IPS-11a (cell line): ENCODE results near the gene SREBF1.
"Not testable (repeated sequence)": the region's sequence is repeated elsewhere in the genome, so short reads cannot be mapped to it uniquely, and the experiment has no call there.

ENCODE experiments used
- H3K4me3 ChIP-seq: one replicate; pipeline ENCODE4 v1.5.1; 2013; ENCODE audit warnings: low read depth, low read length, control low read depth

Gene SREBF1

DNA sequence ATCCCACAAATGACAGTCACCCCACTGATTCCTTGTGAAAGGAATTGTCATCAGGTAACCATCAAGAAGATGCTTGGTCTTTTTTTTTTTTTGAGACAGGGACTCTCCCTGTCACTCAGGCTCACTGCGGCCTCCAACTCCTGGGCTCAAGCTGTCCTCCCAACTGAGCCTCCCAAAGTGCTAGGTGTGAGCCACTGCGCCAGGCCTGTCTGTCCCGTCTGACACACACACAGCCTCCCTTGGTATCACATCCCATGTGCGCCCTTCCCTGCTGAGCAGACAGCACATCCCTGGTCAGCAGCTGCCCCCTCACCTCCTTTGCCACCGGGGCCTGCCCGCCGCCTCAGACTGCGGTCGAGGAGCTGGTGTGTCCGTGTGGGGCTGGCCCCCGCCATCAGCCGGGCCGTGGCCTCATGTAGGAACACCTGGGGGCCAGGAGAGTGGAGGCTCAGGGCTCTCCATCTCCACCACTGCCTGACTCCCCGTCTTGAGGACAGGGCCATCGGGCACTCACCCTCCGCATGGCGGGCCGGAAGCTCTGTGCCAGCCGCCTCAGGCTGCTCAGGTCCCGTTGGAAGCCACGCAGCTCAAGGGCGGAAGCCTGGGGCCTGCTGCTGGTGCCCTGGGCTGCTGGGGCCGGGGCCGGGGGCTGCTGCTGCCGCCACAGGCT is 23.6 kb downstream of the SREBF1 start:
- no peak overlapping the region for H3K4me3 ChIP-seq

DNA sequence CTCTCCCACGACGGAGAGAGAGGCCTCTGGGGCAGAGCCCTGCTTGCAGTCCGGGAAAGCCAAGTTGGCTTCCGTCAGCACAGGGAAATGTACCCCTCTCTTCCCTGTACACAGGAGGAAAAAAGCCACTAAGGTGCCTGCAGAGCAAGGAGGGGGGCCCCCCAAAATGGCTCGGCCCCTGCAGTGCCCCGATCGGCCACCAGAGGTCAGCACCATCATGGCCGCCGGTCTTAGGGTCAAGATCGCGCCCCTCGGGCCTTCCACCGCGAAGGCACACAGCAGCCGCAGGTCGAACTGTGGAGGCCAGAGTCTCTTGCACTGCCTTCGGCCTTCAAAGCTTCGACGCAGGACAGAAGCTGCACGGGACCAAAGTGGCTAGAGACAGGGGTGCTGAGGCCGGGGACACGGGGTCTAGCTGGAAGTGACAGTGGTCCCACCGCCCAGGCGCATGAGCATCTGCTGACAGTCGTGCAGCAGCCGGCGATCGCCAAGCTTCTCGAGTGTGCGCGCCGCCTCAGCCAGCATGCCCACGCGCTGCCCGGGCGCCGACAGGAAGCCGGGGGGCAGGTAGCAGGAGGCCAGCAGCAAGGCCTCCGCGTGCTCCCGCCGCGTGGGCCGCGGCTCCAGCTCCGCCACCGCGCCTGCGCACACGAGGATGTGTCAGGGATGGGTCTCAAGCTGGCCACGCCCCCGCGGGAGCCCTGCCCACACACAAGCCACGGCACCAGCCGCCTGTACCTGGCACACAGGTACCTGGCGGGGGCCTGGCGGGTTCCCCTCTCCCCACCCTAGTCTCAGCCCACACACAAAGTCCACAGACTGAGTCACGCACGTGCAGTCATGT is 24.4 kb downstream of the SREBF1 start:
- H3K4me3 ChIP-seq, result no peak overlapping the region

DNA sequence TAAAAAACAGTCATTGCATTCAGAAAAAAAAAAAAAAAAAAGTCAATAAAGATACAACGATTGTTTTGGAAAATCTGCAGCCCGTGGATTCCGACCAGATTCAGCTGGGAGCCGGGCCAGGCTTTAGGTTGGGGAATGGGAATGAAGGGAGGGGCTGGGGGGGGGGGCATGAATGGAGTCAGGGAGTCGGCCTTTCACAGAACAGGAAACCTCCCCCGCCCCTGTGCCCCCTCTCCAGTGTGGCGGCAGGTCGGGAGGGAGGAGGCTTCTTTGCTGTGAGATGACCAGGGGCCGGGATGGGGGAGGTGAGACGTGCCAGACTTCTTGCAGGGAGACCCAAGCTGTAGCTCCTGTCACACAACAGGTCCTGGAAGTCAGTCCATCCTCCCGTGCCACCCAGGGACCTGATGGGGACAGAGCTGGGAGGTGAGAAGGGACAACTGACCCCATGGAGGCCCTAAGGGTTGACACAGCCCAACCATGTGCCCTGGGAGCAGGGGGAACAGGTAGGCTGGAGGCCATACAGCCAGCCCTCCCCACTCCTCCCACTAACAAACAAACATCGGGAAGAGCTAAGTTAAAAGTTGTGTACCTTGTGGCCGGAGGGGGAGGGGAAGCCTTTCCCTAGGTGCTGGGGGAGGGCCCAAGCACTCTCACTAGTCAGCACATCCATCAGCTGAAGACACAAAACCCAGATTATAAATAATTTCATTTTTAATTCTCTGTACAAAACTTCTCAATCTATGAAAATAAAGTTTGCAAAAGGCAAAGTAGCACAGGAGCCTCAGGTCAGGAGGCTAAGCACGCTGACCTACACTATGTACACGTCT is 25.2 kb downstream of the SREBF1 start:
- H3K4me3 ChIP-seq, result no peak overlapping the region

DNA sequence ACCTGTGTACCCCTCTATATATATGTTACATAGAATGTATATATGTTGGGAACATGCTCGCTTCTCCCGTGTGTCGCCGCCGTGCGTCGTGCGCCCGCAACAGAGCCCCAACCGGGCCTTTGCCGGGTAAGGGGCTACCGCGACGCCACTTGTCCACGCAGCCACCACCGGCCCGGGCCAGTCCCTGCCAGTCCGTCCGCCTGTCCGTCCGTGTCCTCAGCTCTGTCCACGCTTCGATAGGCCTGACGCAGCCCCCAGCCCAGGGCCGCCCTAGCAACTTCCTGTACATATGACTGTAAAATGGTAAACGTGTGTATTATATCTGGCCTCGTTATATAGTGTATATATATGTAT is 25.9 kb downstream of the SREBF1 start:
- H3K4me3 ChIP-seq, result peak overlapping the region; percentile 24

DNA sequence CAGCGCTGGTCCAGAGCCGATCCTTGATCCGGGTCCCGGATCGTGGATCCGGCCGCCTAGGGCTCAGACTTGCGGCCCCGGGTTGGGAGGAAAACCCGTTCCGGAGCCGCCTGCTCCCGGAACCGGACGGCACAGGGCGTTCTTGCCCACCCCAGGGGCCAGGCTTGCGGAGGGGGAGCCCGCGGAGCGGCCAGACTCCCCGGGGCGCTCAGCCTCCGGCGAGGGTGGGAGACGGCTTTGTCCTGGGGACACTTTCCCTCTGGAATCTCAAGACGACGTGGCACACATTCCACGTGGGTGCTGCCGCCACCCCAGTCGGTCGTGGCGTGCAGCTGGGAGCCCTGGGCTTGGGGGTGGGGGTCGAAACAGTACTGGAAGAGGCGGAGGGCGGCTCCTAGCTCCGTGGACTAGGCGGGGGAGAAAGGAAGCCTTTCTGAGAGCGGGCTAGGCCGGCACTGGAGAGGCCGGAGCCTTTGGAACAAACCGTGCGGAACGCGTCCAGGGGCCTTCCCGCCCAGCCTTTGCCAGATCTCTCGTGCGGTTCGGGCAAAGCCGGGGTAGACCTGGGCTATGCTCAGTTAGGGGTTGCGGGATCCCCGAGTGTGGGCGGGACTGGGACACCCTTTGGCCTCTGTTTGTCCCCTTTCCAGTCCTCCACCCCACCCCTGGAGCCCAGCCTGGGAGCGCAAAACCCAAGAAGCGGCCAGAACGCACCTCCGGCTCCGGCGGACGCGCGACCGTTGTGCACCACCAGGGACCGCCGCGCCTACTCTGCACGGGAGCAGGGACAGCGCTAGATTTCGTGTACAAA is 26.5 kb downstream of the SREBF1 start:
- peak overlapping the region; percentile 24 for H3K4me3 ChIP-seq

DNA sequence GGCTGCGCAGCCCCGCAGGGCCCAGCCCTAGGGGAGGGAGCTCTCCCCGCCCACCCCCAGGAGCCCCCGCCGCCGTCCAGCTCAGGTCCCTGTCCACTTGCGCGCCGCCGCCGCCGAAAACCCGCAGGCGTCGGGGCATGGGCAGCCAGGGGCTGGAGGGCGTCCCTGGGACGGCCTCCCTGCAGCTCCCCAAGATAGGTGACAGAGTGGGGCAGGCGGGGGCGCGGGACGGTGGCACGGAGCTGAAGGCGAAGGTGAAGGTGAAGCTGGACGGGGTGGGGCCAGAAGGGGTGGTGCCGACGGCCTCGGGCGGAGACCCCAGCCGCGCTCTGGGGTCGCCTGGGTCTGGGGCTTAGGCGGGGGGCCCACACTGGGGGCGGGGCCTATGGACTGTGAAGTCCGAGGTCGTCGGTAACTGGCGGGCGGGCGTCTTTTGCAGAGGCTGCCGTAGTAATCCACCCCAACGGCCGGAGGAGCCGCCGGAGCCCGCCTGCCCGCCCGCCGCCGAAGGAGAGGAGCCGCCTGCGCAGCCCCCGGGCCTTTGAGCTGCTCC is 27.2 kb downstream of the SREBF1 start:
- H3K4me3 ChIP-seq, result no peak overlapping the region

DNA sequence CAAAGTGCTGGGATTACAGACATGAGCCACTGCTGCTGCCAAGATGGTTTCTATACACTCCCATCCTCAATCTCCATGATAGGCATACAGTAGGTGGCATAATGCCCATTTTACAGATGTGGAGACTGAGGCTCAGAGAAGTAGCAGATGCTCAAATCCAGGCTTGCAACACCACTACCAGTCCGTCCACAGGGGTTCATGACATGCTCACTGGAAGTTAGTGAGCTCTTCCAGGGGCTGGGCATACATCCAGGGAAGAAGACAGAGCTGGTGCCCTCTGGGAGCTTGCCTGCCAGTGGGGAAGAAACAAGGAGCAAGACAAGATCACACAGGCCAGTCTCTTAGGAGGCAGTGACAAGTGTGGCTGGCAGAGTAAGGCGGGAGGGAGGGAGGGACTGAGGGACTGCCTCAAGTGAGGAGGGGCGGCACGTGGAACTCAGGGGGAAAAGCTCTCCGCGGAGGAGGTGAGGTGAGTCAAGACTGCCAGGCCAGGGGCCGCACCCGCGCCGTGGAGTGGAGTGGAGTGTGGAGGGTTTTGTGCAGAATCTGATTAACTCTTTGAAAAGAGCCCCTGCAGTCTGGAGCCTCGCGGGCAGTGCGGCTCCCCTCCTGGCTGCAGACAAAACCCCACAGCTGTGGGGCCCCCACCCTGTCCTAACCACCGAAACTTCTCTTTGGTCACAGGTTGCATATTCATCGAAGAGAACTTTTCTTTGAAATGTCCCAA is 27.9 kb downstream of the SREBF1 start:
- H3K4me3 ChIP-seq, result no peak overlapping the region

DNA sequence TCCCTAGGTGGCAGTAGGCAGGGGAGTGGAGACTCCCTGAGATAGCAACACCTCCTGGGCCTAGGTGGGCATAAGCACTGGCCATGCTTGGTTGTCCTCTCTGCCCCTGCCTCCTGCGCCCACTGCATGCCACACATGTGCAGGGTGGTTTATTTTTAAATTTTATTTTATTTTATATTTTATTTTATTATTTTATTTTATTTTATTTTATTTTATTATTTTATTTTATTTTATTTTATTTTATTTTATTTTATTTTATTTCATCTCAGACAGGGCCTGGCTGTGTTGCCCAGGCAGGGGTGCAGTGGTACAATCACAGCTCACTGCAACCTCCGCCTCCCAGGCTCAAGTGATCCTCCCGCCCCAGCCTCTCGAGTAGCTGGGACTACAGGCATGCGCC is 28.6 kb downstream of the SREBF1 start:
- H3K4me3 ChIP-seq, result not testable (repeated sequence)

DNA sequence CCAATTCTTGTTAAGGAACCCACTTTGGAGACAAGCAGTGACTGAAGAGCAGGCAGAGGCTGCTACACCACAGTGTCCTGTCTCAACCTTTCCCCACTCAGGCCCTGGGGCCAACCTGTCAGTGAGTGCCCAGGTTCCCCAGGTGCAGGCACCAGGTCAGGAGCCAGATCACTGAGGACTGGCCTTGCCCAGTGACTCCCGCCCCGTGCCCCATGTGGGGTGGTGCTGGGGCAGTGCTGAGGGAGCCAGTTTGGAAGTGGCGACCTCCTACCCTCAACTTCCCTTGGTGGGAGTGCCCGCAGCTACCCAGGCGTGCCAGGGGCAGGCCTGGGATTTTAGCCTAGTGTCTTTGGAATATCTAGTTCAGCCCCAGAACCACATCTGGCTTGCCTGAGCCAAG is 29.3 kb downstream of the SREBF1 start:
- no peak overlapping the region for H3K4me3 ChIP-seq

DNA sequence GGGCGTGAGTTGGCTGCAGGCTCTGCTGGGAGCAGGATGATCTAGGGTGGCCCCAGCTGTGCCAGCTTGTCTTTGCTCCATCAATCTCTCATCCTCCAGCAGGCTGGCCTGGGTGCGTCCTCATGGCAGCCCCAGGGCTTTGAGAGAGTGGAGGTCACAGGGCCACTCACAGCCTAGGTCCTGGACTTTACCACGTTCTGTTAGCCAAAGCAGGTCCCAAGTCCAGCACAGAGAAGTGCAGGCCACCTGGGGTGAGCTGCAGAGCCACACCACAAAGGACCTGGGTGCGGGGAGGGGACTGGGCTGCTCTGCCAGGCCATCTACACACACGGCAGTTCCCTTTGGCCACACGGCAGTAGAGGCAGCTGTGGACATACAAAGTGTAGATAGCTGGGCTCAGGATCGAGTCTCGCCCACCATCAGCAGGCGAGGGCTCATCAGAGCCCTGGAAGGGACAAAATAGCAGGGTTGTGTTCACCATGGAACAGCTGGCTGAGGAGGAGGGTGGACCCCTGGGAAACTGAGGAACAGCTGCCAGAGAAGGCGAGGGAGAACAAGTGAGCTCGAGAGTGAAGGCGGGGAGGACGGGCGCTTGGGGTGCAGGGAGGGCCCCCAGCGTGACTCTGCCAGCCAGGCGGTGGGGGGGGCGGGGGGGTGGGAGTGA is 30.0 kb downstream of the SREBF1 start:
- no peak overlapping the region for H3K4me3 ChIP-seq

DNA sequence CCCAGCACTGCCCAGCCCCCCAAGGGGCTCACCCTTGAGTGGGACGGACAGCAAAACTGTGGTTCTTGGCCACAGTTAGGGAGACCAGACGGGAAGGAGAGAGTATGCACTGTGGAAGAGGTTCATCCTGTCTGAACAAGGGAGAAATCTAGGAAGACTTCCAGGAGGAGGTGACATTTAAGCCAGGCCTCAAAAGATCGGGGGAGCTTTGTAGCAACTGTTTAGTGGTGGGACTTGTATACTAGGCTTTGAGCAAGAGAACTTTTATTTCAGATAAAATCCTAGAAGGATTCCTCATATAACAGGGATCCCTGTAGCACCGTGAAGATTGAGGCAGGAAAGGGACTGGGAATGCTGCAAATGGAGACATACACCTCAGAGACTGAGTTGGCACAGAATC is 30.8 kb downstream of the SREBF1 start:
- H3K4me3 ChIP-seq, result no peak overlapping the region

DNA sequence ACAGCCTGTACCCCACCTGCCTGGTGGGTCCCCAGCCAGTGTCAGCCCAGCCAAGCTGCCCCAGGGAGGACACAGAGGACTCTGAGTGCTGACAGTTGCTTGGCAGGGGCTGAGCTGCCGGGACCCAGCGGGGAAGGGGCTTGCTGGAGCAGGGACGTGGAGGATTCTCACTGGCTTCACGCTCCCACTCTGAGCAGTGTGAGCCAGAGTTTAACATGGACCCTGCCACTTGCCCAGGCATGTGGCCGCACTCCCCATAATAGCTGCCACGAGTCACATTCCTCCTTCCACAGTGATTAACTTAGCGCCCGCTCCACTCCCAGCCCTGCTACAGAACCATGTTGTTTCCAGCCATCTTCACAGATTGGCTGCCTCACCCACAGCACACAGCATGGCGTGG is 31.2 kb downstream of the SREBF1 start:
- no peak overlapping the region for H3K4me3 ChIP-seq

DNA sequence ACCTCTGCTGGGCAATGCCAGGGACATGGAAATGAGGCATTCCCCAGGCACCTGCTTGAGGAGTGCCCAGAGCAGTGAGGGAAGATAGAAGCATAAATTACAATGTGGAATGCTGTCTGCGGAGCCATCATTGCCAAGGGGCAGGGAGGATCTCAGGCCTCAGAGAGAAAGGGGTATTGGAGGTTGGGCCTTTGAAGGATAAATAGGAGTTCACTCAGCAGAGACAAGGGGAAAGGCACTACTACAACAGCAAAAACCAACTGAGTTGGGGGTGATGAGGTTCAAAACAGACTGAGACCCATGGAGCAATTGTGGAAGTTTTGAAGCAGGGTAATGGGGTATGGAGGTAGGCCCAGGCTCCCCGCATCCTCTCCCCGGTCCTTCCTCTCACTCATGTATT is 32.8 kb downstream of the SREBF1 start:
- H3K4me3 ChIP-seq, result no peak overlapping the region

DNA sequence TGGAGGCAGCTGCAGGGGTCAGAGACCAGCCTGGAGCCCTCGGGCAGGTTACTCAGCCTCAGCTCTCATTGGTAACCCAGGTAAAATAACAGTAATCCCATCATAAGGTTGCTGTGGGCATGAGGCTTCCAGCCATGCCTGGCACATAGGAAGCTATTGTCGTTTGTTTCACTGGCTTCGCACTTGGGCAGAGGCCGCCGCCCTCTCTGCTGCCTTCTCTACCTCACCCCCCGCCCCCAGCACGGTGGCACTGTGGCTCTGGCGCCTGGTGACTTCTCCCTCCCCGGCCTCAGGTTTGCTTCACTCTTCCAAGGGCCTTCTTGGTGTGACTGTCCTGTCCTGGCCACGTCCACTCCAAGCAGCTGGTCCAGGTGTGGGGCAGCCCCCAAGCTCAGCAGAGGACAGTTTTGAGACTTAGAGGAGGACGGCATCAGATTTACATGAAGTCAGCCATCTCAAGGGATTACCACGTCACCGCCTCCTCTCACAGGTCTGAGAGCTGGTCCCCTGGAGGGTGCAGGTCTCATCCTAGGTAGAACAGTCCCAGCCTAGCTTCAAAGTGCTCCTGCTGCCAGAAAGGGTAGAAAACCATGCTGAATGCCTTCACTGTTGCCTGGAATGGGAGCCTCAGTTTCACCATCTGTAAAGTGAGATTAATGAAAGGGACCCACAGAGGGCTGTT is 34.8 kb downstream of the SREBF1 start:
- no peak overlapping the region for H3K4me3 ChIP-seq

DNA sequence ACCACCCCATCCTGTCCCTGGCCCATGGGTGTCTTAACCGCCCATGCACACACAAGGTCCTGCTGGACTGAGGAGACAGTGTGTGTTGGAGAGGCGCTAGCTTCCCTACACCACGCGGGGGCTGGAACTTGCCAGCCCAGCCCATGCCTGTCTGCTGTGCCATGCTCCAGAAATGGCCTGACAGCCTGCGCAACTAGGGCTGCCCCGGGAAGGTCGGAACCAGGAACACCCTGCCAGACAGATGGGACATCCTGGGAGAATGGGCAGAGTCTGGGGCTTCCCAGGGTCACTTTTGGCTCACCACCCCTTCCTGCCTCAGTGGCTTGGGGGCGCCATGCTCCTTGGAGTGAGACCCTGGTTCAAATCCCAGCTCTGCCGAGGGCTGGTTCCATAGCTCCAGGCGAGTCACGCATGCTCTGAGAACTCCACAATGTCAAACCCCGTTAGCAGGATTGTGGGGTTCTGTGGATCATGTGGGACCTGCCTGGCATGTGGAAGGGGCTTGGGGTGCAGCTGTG is 36.2 kb downstream of the SREBF1 start:
- H3K4me3 ChIP-seq, result no peak overlapping the region

DNA sequence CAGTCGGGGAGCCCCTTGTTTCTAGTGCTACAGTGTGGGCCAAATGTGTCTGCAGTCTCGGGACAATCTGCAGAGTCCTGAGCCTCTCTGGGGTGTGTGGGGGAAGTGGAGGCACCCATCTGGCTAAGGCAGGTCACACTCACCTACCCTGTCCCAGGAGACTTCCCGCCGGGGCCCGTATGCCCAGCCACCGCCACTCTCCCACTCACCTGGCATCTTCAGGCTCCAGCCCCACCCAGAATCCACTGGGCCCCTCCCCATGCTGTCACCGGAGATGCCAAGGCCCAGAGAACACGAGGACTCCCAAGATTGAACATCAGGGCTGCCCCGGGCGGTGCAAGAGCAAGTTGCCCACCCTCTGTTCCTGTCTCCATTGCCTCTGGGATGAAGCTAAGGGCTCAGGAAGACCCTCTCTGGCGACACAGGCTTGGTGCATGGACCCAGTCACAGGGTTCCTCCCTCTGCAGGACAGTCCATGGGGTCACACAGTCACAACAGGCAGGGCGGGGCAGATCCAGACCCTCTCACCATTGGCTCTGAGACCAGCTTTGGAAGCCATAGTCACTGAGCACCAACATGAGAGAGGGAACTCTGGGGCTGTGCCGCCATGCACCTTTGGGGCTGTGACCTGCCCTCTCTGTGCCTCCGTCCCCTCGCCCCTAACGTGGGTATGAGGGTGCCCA is 38.1 kb downstream of the SREBF1 start:
- no peak overlapping the region for H3K4me3 ChIP-seq

DNA sequence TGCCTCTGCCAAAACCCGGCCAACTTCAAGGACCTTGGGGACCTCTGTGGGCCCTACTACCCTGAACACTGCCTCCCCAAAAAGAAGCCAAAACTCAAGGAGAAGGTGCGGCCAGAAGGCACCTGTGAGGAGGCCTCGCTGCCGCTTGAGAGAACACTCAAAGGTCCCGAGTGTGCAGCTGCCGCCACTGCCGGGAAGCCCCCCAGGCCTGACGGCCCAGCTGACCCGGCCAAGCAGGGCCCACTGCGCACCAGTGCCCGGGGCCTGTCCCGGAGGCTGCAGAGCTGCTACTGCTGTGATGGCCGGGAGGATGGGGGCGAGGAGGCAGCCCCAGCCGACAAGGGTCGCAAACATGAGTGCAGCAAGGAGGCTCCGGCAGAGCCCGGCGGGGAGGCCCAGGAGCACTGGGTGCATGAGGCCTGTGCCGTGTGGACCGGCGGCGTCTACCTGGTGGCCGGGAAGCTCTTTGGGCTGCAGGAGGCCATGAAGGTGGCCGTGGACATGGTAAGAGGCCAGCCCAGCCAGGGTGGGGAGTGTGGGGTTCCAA is 38.7 kb downstream of the SREBF1 start:
- H3K4me3 ChIP-seq, result no peak overlapping the region
